ENCODE results near the gene SLC6A9.

Gene SLC6A9

GRCh38 chr1:44033756-44034155, 2.5 kb upstream of the SLC6A9 start:
- ChIA-PET CTCF (interaction anchor here (0.6 to 12.3 kb wide), 6 partner anchors 9 to 566 kb away, joined by 3 to 195 read pairs (median 4); no protein-coding TSS in a partner anchor), POLR2A (no interaction called here)
- no peak for DNase-seq (ENCODE audit: low read depth, low spot score)
- no peak overlapping the region for H3K4me3 ChIP-seq (ENCODE audit: low read depth, low read length)
- no peak for TF ChIP-seq CTCF (IDR thresholded peaks at IDR 0.05; ENCODE audit: insufficient read depth, low read length, missing control alignments)

GRCh38 chr1:44033041-44033575, 1.8 kb upstream of the SLC6A9 start:
- ChIA-PET CTCF (interaction anchor here (0.8 to 12.3 kb wide), 4 partner anchors 14 to 27 kb away, joined by 3 to 195 read pairs (median 69); no protein-coding TSS in a partner anchor), POLR2A (no interaction called here)
- no peak for TF ChIP-seq CTCF (IDR thresholded peaks at IDR 0.05; ENCODE audit: insufficient read depth, low read length, missing control alignments)
- no peak overlapping the region for H3K4me3 ChIP-seq (ENCODE audit: low read depth, low read length)
- DNase-seq (ENCODE audit: low read depth, low spot score) = no peak

GRCh38 chr1:44032170-44032790, 1.0 kb upstream of the SLC6A9 start:
- DNase-seq (ENCODE audit: low read depth, low spot score) = no peak
- ChIA-PET POLR2A (no interaction called here), CTCF (interaction anchor here (0.5 to 12.3 kb wide), 4 partner anchors 15 to 26 kb away, joined by 4 to 195 read pairs (median 7); no protein-coding TSS in a partner anchor)
- TF ChIP-seq CTCF (IDR thresholded peaks at IDR 0.05; ENCODE audit: insufficient read depth, low read length, missing control alignments) = no peak
- no peak overlapping the region for H3K4me3 ChIP-seq (ENCODE audit: low read depth, low read length)

- H3K4me3 ChIP-seq (ENCODE audit: low read depth, low read length) = peak overlapping the region; percentile 79
- DNase-seq (ENCODE audit: low read depth, low spot score) = no peak
- ChIA-PET POLR2A (interaction anchor here (0.6 to 1.6 kb wide), 5 partner anchors 10 to 187 kb away, joined by 3 to 10 read pairs (median 5); no protein-coding TSS in a partner anchor), CTCF (interaction anchor here (1.2 to 12.3 kb wide), 4 partner anchors 16 to 25 kb away, joined by 4 to 195 read pairs (median 7); no protein-coding TSS in a partner anchor)
- peak; percentile 49 for TF ChIP-seq CTCF (IDR thresholded peaks at IDR 0.05; ENCODE audit: insufficient read depth, low read length, missing control alignments)
These were observed 534 bp downstream of the SLC6A9 start for GRCh38 chr1:44030605-44031251.

- peak overlapping the region; percentile 79 for H3K4me3 ChIP-seq (ENCODE audit: low read depth, low read length)
- no peak for TF ChIP-seq CTCF (IDR thresholded peaks at IDR 0.05; ENCODE audit: insufficient read depth, low read length, missing control alignments)
- ChIA-PET CTCF (interaction anchor here (0.9 to 12.3 kb wide), 4 partner anchors 12 to 24 kb away, joined by 3 to 195 read pairs (median 7); no protein-coding TSS in a partner anchor), POLR2A (interaction anchor here (0.6 to 1.6 kb wide), 5 partner anchors 9 to 188 kb away, joined by 3 to 10 read pairs (median 5); no protein-coding TSS in a partner anchor)
- DNase-seq (ENCODE audit: low read depth, low spot score) = no peak
These were observed 1.2 kb downstream of the SLC6A9 start for GRCh38 chr1:44029911-44030604.
